HepG2 (cell line): Measurements from ENCODE around the gene METRN. TPM values are rescaled to one million over a fixed set of nuclear protein-coding genes. Genes with fewer than 3 reads are reported as not detected.

Experiments
- AKNA ChIP-seq: sonication (generic); formaldehyde crosslinking; IDR thresholded peaks from 2 replicates; pipeline ENCODE4 v1.4.0; 2020; ENCODE audit warnings: missing genetic modification reagents, borderline replicate concordance
- BCL6 ChIP-seq: IDR thresholded peaks from 2 replicates; pipeline ENCODE4 v1.6.1; 2016; ENCODE audit warnings: missing genetic modification reagents, missing compliant biosample characterization
- DMTF1 ChIP-seq: sonication (generic); formaldehyde crosslinking; IDR thresholded peaks from 2 replicates; pipeline ENCODE4 v1.4.0; 2020; ENCODE audit warnings: mild to moderate bottlenecking, missing genetic modification reagents
- EZH2 ChIP-seq: conservative IDR thresholded peaks from 2 replicates; pipeline ENCODE4 v1.6.1; 2012; ENCODE audit warnings: mild to moderate bottlenecking, low read depth, low read length, moderate library complexity
- IRF2 ChIP-seq: IDR thresholded peaks from 2 replicates; pipeline ENCODE4 v1.6.1; 2018; ENCODE audit warnings: missing genetic modification reagents, missing compliant biosample characterization
- KDM2A ChIP-seq: sonication (generic); formaldehyde crosslinking; IDR thresholded peaks from 2 replicates; pipeline ENCODE4 v1.4.0; 2020; ENCODE audit warnings: low read depth, missing genetic modification reagents, borderline replicate concordance
- MBD4 ChIP-seq: IDR thresholded peaks from 2 replicates; pipeline ENCODE4 v1.6.1; 2012; ENCODE audit warnings: low read length, inconsistent platforms, borderline replicate concordance
- MED1 ChIP-seq: sonication (generic); formaldehyde crosslinking; IDR thresholded peaks from 2 replicates; pipeline ENCODE4 v1.4.0; 2020; ENCODE audit warnings: missing genetic modification reagents
- NONO ChIP-seq, 2 experiments: fragments of 450-650 bp in 1 of 2; sonication (generic) in 1 of 2; formaldehyde crosslinking in 1 of 2; IDR thresholded peaks in 1 of 2; conservative IDR thresholded peaks in 1 of 2; 2 replicates each; pipeline versions ENCODE4 v1.6.1 to v1.8.0; 2017 to 2022; ENCODE audit warnings: mild to moderate bottlenecking in 1 of 2, missing genetic modification reagents in 1 of 2, moderate library complexity in 1 of 2
- NR2F2 ChIP-seq: IDR thresholded peaks from 2 replicates; pipeline ENCODE4 v1.6.1; 2012; ENCODE audit warnings: low read depth, inconsistent platforms, borderline replicate concordance
- ZBTB20 ChIP-seq: sonication (generic); formaldehyde crosslinking; IDR thresholded peaks from 2 replicates; pipeline ENCODE4 v1.8.1; 2023; ENCODE audit warnings: missing genetic modification reagents, low read depth, mild to moderate bottlenecking, borderline replicate concordance
- ZNF256 ChIP-seq: sonication (generic); formaldehyde crosslinking; conservative IDR thresholded peaks from 2 replicates; pipeline ENCODE4 v1.4.0; 2020; ENCODE audit warnings: missing genetic modification reagents
- ZNF546 ChIP-seq: sonication (generic); formaldehyde crosslinking; conservative IDR thresholded peaks from 2 replicates; pipeline ENCODE4 v1.8.1; 2023; ENCODE audit warnings: mild to moderate bottlenecking, missing genetic modification reagents
- ZNF564 ChIP-seq: sonication (generic); formaldehyde crosslinking; IDR thresholded peaks from 2 replicates; pipeline ENCODE4 v1.8.1; 2023; ENCODE audit warnings: mild to moderate bottlenecking, missing genetic modification reagents
- ZNF644 ChIP-seq: IDR thresholded peaks from 2 replicates; pipeline ENCODE4 v1.6.1; 2016; ENCODE audit warnings: low read depth
- ZNF652 ChIP-seq: IDR thresholded peaks from 2 replicates; pipeline ENCODE4 v1.6.1; 2016; ENCODE audit warnings: low read depth, borderline replicate concordance
- ZNF670 ChIP-seq: sonication (generic); formaldehyde crosslinking; IDR thresholded peaks from 2 replicates; pipeline ENCODE4 v1.8.0; 2022; ENCODE audit warnings: mild to moderate bottlenecking, missing genetic modification reagents, borderline replicate concordance
- ZNF691 ChIP-seq: sonication (generic); formaldehyde crosslinking; IDR thresholded peaks from 2 replicates; pipeline ENCODE4 v1.4.0; 2020; ENCODE audit warnings: missing genetic modification reagents, low read depth, mild to moderate bottlenecking, borderline replicate concordance
- ZNF749 ChIP-seq: sonication (generic); formaldehyde crosslinking; IDR thresholded peaks from 2 replicates; pipeline ENCODE4 v1.8.0; 2022; ENCODE audit warnings: mild to moderate bottlenecking, missing genetic modification reagents, moderate library complexity, borderline replicate concordance
- ZNF780A ChIP-seq: sonication (generic); formaldehyde crosslinking; IDR thresholded peaks from 2 replicates; pipeline ENCODE4 v1.8.0; 2022; ENCODE audit warnings: mild to moderate bottlenecking, missing genetic modification reagents, moderate library complexity
- polyA plus RNA-seq, 8 experiments: library from polyadenylated mRNA; depleted of rRNA in 3 of 8; stranded (reverse) in 7 of 8; unstranded in 1 of 8; fragments of >200 nt; fragmentation: Illumina TruSeq in 4 of 8; extraction: Trizol in 4 of 8; gene quantifications; 2 replicates each; pipeline versions ENCODE4 v1.2.1 to v1.2.3, GENCODE V29; 2011 to 2016; ENCODE audit warnings: low read depth in 4 of 8, missing spikeins in 1 of 8, mixed read lengths in 1 of 8; ENCODE audit not compliant: insufficient read depth in 1 of 8
- total RNA-seq, 5 experiments: library from RNA; depleted of rRNA; stranded (reverse); fragments of >200 nt; fragmentation: Illumina TruSeq; extraction: Trizol; gene quantifications; 2 replicates each; pipeline ENCODE4 v1.2.3, GENCODE V29; 2016; ENCODE audit warnings: low read depth in 1 of 5

Gene METRN
- total and polyA plus RNA-seq, 2 of the 13 experiments (the other 11 are each of a cell fraction or from before 2014, with no cell fraction given): 25.5 to 46.1 TPM

- TF ChIP-seq AKNA (no peak), ZNF256 (CRISPR knock-in tag) (0 out of 2 replicates have a peak, but pooled peaks have one; percentile 32), ZNF546 (peak; percentile 29; the same call in 1 of the 2 replicates), ZNF652 (no peak), MED1 (0 out of 2 replicates have a peak, but pooled peaks have one; percentile 39), BCL6 (CRISPR knock-in tag) (no peak), ZNF749 (CRISPR knock-in tag) (no peak), ZNF780A (CRISPR knock-in tag) (peak; percentile 71; the same call in 1 of the 2 replicates), EZH2 (no peak), ZNF670 (CRISPR knock-in tag) (peak; percentile 58; the same call in 1 of the 2 replicates), NR2F2 (peak; percentile 76; the same call in 1 of the 2 replicates), ZNF564 (CRISPR knock-in tag) (peak; percentile 60; the same call in 1 of the 2 replicates), ZBTB20 (peak; percentile 43; the same call in 1 of the 2 replicates), IRF2 (CRISPR knock-in tag) (peak; percentile 94), ZNF691 (CRISPR knock-in tag) (peak; percentile 92), MBD4 (no peak), DMTF1 (CRISPR knock-in tag) (no peak), ZNF644 (CRISPR knock-in tag) (no peak), NONO (IDR thresholded peaks at IDR 0.05) (no peak), NONO (CRISPR knock-in tag; conservative IDR thresholded peaks at IDR 0.05) (peak; percentile 99), KDM2A (peak; percentile 98)
Measured at GRCh38 chr16:740764-741505, 26.0 kb downstream of the METRN start, which contains the start of gene CIAO3 (continued).
